ENCODE data around the gene GHRH.

The GHRH gene

GRCh38 chr20:37201827-37202162 is 59.8 kb downstream of the GHRH start:
- no peak for DNase-seq
